ENCODE data around the gene PEAK1.
"Not testable (repeated sequence)": the region's sequence is repeated elsewhere in the genome, so short reads cannot be mapped to it uniquely, and the experiment has no call there.

- TF ChIP-seq CHD1 (IDR thresholded peaks at IDR 0.05; ENCODE audit: low read depth, low read length); CEBPB (IDR thresholded peaks at IDR 0.05; ENCODE audit: borderline replicate concordance in 1 of 2, low read depth in 2 of 2, low read length in 2 of 2); YY1 (IDR thresholded peaks at IDR 0.05; ENCODE audit: low read depth, low read length); TARDBP (IDR thresholded peaks at IDR 0.05; ENCODE audit: borderline replicate concordance); POLR2AphosphoS5 (IDR thresholded peaks at IDR 0.05; ENCODE audit: low read length); KAT2A (conservative IDR thresholded peaks at IDR 0.05; ENCODE audit: control insufficient read depth, low read depth, low read length); POLR2A (IDR thresholded peaks at IDR 0.05; ENCODE audit: low read depth, low read length); REST (IDR thresholded peaks at IDR 0.05; ENCODE audit: low read depth, low read length); CTCF (IDR thresholded peaks at IDR 0.05 in 2 of 3, conservative IDR thresholded peaks at IDR 0.05 in 1 of 3; ENCODE audit: control insufficient read depth in 2 of 3, extremely low read depth in 1 of 3, insufficient read depth in 1 of 3, low read depth in 3 of 3, low read length in 3 of 3); ESRRA (IDR thresholded peaks at IDR 0.05; ENCODE audit: low read length): not testable (repeated sequence)
These were observed 146.8 kb downstream of the PEAK1 start for GRCh38 chr15:77273136-77273535.

Measured in GM12878 (cell line).